ENCODE measurements around the gene ASAP3.

ASAP3 gene

DNA sequence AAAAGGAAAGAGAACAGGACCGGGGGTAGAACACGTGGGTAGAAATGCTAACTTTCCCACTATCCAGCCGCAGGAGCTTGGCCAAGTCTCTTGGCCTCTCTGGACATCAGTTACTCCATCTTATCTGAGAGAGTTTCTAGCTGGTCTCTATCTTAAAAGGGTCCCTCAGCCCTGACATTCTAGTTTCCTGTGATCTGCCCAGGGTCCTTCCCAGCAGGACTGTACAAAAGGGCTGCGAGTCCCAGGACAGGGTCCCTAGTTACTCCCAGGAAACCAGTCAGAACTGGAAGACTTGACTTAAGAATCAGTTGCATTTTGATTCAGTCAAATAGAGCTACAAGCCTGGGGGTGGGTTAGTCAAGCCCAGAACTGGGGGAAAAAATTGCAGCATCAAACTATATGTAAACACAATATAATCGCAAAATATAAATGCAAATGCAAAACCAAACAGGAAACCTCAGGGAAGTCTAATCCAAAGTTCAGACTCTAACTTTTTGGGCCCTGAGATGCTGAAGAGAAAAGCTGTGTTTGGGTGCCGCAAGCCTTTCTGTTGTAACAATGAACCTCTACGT, 2.9 kb downstream of the ASAP3 start:
- Histone ChIP-seq H3K27ac (peak overlapping the region in 2 of 21 experiments; percentile 28 to 53), H3K4me3 (no peak overlapping the region)

DNA sequence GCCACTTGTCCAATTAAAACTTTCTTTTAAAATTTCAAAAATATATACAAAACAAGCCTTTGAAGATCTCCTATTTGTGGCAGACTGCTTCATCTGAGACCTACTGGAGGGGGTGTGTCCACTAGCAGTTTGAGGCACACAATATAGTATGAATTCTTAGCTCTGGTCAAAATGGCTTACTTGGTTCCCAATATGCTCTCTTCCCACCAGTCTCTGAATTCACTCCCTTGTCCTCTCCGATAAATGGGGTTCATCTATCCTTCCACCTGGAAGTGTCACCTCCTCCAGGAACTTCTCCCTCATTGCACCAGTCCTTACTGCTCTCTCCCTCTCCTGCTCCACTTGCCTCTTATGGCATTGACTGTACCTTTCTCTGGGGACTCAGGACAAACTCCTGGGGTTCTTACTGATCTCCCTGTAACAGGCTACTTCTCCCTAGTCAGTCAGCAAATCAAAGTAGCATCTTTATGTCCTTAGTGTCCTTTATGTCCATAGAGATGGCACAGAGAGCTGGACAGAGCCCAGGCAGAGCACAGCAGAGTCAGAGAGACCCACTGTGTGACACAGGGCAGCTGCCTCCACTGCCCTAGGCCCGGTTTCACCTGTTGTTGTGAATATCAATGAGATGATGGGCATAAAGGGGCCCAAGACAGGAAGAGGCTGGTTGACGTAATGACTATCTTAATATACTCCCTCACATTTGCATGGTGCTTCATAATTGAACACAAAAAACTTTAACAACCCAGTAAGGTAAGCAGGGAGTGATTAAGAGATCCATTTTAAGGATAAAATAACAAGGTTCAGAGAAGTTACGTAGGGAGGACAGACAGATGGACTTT, 3.6 kb downstream of the ASAP3 start:
- no peak overlapping the region for H3K4me3 ChIP-seq
- H3K27ac ChIP-seq, result peak overlapping the region in 2 of 21 experiments; percentile 25 to 28

DNA sequence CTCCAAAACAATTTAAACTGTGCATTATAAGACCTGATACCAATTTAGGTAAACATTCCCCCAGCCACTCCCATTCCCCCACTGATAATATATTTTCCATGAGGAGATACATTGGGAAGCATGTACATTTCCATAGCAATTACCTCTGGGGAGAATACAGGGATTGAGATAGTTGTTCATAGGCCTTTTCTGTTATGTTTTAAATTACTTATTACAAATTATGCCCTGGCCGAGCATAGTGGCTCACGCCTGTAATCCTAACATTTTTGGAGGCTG, 4.4 kb downstream of the ASAP3 start:
- Histone ChIP-seq H3K4me3 (no peak overlapping the region), H3K27ac (peak overlapping the region in 3 of 21 experiments; percentile 9 to 25 (median 24))

DNA sequence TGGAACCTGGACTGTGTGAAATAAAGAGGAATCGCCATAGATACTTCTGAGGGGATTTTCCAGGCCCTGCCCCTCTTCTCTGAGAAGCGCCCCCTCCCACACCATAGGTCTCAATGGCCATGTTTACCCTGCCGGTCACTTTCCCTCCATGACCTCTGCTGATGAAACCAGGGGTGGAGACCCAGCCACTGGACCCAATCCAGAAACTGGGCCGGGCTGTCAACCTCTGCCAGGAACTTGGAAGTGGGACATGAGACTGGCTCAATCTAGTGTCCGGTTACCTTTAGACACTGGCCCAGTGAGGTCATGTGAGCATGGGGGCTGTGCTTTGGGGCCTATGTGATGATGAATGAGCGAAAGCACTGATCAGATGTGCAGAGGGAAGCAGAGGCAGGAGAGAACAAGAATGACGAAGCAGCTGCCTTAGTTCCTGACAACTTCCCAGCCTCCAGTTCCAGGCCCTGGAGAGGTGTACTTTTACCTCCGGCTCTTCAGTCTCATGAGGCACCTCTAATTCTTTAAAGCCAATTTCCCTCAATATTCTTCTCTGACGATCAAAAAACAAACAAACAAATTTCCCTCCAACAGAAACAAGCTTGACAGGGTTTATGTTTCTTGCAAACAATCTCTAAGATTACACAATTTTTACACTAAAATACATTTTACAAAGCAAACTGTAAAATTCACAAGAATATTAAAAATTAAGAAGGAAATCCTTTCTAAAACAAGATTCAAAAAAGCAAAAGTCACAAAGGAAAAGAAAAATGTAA, 4.9 kb downstream of the ASAP3 start:
- H3K27ac ChIP-seq, result peak overlapping the region in 3 of 21 experiments; percentile 24 to 31 (median 26)
- H3K4me3 ChIP-seq, result no peak overlapping the region

- no peak overlapping the region for H3K4me3 ChIP-seq
- H3K27ac ChIP-seq, result no peak overlapping the region
Measured at GRCh38 chr1:23477359-23478144, 6.4 kb downstream of the ASAP3 start.

- no peak overlapping the region for H3K4me3 ChIP-seq
- H3K27ac ChIP-seq, result peak overlapping the region in 8 of 21 experiments; percentile 1 to 62 (median 25)
Measured at GRCh38 chr1:23475641-23476040, 8.3 kb downstream of the ASAP3 start.

DNA sequence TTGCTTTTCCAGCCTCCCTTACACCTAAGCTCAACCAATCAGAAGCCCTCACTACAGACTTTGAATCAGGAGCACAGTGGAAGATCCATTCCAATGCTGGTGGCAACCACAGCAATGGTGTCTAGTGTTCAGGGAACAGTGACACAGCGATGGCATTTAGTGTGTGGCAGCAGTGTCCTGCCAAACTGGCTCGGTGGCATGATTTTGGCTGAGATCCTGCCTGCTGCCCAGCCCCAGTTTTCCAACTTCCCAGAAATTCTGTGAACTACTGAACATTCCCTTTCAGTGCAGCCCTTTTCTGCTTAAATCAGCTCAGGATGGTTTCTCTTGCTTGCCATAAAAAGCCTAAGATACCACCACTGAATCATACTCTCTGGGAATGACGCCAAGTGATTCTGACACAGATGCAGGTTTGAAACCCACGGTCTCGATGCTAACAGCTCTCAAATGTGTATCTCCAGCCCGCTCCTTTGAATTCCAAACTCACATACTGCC, 8.8 kb downstream of the ASAP3 start:
- Histone ChIP-seq H3K27ac (peak overlapping the region in 9 of 21 experiments; percentile 5 to 70 (median 36)), H3K4me3 (no peak overlapping the region)

DNA sequence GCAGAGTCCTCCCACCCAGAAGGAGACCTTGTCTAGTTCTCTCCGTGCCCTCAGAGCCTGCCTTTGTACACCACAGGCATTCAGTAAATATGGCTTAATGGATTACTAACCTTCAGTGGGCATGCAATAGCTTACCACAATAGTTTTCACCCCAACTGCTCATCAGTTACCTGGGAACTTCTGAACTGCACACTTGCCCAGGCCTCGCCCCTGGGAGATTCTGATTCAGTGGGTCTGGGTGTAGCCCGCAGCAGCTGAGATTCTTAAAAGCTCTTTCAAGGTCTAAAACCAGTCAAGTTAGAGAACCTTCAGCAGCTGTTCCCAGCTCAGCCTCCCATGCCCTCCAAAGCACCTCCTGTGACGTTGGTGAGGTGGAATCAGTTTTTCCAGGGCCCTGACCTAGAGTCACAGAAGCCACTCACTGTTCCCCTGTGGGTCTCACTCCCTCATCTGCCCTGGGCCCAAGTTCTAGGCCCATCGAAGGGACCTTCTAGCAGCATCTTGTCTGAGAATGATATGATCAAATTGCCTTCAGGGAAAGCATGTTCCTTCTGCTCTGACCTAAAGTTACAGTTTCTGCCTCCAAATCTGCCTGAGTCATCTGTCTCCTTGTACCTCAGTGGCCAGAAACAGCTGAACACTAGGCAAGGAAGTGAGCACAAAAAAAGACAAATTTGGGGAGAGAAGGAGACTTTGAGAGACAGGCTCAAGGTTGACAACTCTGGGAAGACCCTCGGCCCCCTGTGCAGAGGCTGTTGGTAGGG, 10.8 kb downstream of the ASAP3 start:
- Histone ChIP-seq H3K27ac (peak overlapping the region in 12 of 21 experiments; percentile 2 to 70 (median 39)), H3K4me3 (no peak overlapping the region)

DNA sequence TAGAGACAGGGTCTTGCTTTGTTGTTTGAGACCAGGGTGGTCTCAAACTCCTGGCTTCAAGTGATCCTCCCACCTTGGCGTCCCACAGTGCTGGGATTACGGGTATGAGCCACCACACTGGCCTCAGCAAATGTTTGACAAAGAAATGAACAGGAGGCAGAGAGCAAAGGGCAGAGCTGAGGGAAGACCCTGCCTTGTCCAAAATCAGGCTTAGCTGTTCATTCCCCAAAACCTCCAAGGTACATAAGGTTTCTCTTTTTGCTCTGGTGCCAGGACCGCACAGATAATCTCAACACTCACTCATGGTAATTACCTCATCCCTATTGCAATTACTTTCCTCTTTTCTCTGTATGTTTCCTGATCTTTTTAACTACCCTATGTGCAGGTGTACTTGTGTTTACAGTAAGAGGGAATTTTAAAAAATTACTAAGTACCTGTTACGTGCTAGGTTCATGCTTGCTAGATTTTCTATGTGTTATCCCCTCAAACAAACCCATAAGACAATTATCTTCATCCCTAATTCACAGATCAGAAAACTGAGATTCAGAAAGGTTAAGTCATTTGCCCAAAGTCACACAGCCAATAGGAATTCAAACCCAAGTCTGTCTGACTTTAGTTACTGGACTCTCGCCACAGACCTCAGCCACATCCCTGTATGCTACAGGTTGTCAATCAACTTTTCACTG, 11.5 kb downstream of the ASAP3 start:
- Histone ChIP-seq H3K27ac (peak overlapping the region in 5 of 21 experiments; percentile 36 to 70 (median 48)), H3K4me3 (no peak overlapping the region)

DNA sequence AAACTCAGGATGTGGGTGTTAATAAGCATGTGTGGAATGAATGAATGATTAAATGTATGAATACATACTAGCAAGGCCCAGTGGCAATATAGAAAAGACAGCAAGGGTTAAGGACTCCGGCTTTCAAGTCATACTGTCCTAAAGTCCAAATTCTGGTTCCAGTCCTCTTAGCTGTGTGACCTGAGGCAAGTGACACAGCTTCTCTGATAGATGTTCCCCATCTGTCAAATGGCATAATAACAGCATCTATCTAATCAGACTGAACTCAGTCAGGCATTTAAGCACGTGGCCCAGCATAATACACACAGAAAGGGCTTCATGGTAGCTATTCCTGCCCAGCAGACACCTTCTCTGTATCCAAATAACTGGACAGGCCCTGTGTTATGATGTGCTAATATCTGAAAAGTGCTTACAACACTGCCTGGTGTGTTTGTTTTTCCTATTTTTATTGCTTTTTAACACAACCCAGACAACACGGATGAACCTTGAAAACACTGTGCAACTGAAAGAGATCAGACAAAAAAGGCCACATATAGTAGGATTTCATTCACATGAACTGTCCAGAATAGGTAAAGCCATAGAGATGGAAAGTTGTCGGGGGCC, 12.4 kb downstream of the ASAP3 start:
- Histone ChIP-seq H3K4me3 (no peak overlapping the region), H3K27ac (peak overlapping the region in 4 of 21 experiments; percentile 16 to 66 (median 32))

GRCh38 chr1:23470282-23471070, 13.5 kb downstream of the ASAP3 start:
- H3K27ac ChIP-seq, result peak overlapping the region in 14 of 21 experiments; percentile 12 to 70 (median 31)

DNA sequence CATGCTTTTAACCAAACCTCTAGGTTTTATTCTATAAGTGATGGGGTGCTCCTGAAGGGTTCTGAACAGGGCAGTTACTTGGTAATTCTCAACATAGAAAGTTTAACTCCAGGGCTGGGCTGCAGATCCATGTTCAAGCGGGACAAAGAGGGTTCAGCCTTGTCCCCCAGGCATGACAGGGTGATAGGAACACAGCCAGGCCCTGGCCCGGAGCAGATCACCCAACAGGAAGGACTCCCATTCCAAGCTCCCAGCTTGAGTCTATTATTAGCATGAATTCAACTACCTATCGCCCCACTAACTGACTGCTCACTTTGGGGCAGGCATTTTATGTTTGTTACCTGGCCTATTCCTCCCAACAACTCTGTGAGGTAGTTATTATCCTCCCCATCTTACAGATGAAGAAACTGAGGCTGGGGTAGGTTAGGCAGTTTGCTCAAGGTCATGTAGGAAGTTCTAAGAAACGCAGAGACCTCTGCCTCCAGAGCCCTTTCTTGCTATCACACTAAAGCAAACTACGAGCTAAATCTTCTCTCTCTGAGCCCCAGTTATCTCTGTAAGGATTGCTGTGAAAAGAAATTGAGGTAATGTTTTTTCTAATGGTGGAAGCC, 14.5 kb downstream of the ASAP3 start:
- no peak overlapping the region for H3K4me3 ChIP-seq
- H3K27ac ChIP-seq, result peak overlapping the region in 3 of 21 experiments; percentile 22 to 66 (median 28)

More at GRCh38 chr1:23470282-23471070, 13.5 kb downstream of the ASAP3 start:
- no peak overlapping the region for H3K4me3 ChIP-seq

GRCh38 chr1:23466423-23466989, 17.5 kb downstream of the ASAP3 start:
- H3K27ac ChIP-seq, result no peak overlapping the region
- H3K4me3 ChIP-seq, result no peak overlapping the region

- no peak overlapping the region for H3K4me3 ChIP-seq
- H3K27ac ChIP-seq, result peak overlapping the region in 1 of 21 experiments; percentile 26
Measured at GRCh38 chr1:23463286-23463685, 20.7 kb downstream of the ASAP3 start.

- H3K27ac ChIP-seq, result no peak overlapping the region
- no peak overlapping the region for H3K4me3 ChIP-seq
Measured at GRCh38 chr1:23462766-23463165, 21.2 kb downstream of the ASAP3 start.

- Histone ChIP-seq H3K4me3 (no peak overlapping the region), H3K27ac (no peak overlapping the region)
Measured at GRCh38 chr1:23461050-23461449, 22.9 kb downstream of the ASAP3 start.
